Subcutaneous abdominal adipose tissue (tissue), 5 donors: ENCODE data around the gene DNLZ.

ENCODE experiments used
- H3K27ac ChIP-seq: one replicate; pipeline ENCODE4 v1.7.0; 2013; ENCODE audit warnings: low read depth, mild to moderate bottlenecking, inconsistent platforms, low read length, moderate library complexity
- H3K27me3 ChIP-seq, 5 donors: one replicate each; pipeline ENCODE4 v1.7.0; 2013; ENCODE audit warnings: low read length in 5 of 5, inconsistent platforms in 1 of 5; ENCODE audit not compliant: control insufficient read depth in 5 of 5, insufficient read depth in 4 of 5
- H3K36me3 ChIP-seq, 5 donors: one replicate each; pipeline ENCODE4 v1.7.0; 2013; ENCODE audit warnings: low read length in 5 of 5; ENCODE audit not compliant: control insufficient read depth in 5 of 5, insufficient read depth in 5 of 5
- H3K4me1 ChIP-seq, 5 donors: one replicate each; pipeline ENCODE4 v1.7.0; 2013; ENCODE audit warnings: low read length in 5 of 5, mild to moderate bottlenecking in 3 of 5, moderate library complexity in 1 of 5; ENCODE audit not compliant: control insufficient read depth in 5 of 5, insufficient read depth in 5 of 5
- H3K4me3 ChIP-seq, 5 donors: one replicate each; pipeline ENCODE4 v1.7.0; 2013; ENCODE audit warnings: low read length in 5 of 5, low read depth in 1 of 5
- H3K9ac ChIP-seq, 5 donors: one replicate each; pipeline ENCODE4 v1.7.0; 2013; ENCODE audit warnings: low read length in 5 of 5, mild to moderate bottlenecking in 4 of 5, moderate library complexity in 3 of 5
- H3K9me3 ChIP-seq, 5 donors: one replicate each; pipeline ENCODE4 v1.7.0; 2013; ENCODE audit warnings: low read length in 5 of 5; ENCODE audit not compliant: control insufficient read depth in 5 of 5
- donor health status: healthy.
- donor health status: healthy.
- donor health status: healthy.
- donor health status: healthy.
- donor health status: healthy.

The DNLZ gene

DNA sequence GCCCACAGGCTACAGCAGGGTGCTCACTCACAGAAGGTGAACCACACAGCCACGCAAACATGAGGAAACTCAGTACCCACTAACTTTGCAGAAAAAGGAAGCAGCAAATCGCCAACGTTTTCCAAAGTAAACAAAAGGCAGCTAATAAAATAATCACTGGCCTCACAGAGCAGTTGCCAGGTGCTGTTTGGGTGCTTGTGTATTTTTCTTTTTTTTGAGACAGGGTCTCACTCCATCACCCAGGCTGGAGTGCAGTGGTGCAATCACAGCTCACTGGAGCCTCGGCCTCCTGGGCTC lies 32.6 kb upstream of the DNLZ start:
- Histone ChIP-seq H3K4me3 (no peak overlapping the region), H3K36me3 (peaks cover 0 to 67% (median 50%) of the 10 kb centered on the region in 5 donors), H3K27ac (no peak overlapping the region), H3K9me3 (no peaks in the 10 kb centered on the region), H3K27me3 (no peaks in the 10 kb centered on the region), H3K9ac (no peak overlapping the region), H3K4me1 (peaks cover 9 to 52% (median 44%) of the 10 kb centered on the region in 5 donors)

DNA sequence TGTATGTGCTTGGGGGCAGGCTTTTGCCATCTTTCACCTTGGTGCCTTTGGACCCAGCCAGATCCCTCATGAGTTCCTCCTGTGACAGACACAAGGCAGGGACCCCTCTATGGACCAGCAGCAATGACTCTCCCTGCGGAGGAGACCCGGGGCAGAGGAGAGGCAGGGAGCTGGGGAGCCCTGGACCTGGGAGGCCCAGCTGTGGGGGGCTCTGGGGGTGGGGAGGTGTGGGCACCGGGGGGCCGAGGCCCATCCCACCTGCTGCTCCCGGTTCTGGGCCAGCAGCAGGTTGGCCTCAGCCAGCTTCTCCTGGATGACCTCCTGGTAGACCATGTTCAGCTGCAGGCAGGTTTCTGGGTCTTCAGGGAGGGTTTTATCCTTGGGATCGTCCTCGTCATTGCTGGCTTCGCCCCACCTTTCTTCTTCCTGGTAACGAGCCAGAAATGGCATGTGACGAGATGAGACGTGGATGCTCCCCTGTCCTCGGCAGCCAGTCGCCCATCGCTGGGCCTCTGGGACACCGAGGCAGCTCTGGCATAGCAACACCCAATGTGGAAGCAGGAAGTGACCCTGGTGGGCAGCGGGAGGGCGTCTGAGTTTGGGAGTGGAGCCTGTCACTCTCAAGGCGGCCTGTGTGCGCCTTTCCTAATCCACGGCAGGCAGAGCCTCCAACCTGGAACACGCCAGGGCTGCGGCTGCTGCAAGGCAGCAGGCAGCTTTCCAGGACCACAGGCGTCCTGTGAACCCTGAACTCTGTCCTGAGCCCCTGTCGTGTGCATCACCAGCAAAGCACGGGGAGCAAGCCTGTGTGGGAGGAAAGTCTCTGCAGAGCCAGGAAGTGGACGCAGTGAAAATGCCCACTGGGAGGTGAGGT lies 32.0 kb upstream of the DNLZ start:
- Histone ChIP-seq H3K27me3 (no peaks in the 10 kb centered on the region), H3K4me3 (no peak overlapping the region), H3K27ac (no peak overlapping the region), H3K9ac (no peak overlapping the region), H3K9me3 (no peaks in the 10 kb centered on the region), H3K36me3 (peaks cover 0 to 69% (median 51%) of the 10 kb centered on the region in 5 donors), H3K4me1 (peaks cover 9 to 50% (median 42%) of the 10 kb centered on the region in 5 donors)

DNA sequence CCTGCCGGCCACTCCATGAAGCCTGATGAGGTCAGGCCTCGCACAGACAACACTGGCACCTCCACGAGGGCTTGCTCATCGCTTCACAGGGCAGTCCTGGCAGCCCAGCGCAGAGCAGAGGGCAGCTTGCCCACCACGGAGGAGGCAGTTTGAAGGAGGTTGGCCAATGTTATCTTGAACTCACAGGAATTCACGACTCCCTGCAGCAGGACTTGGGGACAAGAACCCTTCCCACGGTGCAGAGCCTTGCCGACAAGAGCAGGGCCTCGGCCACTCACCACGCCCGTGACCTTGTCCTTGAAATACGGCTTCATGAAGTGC lies 31.4 kb upstream of the DNLZ start:
- Histone ChIP-seq H3K4me1 (peaks cover 9 to 45% (median 37%) of the 10 kb centered on the region in 5 donors), H3K36me3 (peaks cover 0 to 71% (median 51%) of the 10 kb centered on the region in 5 donors), H3K4me3 (no peak overlapping the region), H3K9ac (no peak overlapping the region), H3K9me3 (no peaks in the 10 kb centered on the region), H3K27me3 (no peaks in the 10 kb centered on the region), H3K27ac (no peak overlapping the region)

DNA sequence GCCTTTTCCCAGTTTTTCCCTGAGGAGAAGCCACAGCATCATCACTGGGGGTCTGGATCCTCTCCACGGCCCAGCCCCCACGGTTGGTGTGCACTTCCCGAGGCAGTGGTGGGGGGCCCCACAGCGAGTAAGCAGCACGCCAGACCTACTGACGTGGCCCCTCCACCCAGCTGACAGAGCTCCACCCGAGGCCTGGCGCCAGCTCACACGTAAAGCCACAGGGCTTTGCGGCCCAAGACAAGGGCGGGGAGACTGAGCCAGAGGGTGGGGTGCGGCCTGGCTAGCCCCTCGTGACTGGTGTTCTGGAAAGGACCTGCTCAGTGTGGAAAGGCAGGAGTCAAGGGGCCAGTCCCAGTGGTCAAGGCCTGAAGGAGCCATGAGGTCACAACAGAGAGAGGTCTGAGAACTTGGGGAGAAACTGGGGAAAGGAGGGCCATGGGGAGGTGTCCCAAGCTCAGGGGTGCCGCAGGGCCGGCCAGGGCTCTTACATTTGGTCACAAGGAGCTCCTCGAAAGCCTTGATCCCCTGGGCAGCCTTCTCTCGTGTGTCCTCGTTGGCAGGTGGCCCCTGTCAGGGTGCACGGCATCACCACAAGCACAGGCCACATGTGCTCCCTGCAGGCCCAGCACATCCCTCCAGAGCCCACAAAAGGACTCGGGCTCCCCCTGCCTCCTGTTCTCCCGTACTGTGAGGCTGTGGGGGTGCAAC lies 30.9 kb upstream of the DNLZ start:
- peaks cover 0 to 76% (median 57%) of the 10 kb centered on the region in 5 donors for H3K36me3 ChIP-seq
- H3K4me3 ChIP-seq = no peak overlapping the region
- H3K27me3 ChIP-seq = no peaks in the 10 kb centered on the region
- peaks cover 9 to 41% (median 35%) of the 10 kb centered on the region in 5 donors for H3K4me1 ChIP-seq
- H3K9me3 ChIP-seq = no peaks in the 10 kb centered on the region
- no peak overlapping the region for H3K27ac ChIP-seq
- H3K9ac ChIP-seq = no peak overlapping the region

DNA sequence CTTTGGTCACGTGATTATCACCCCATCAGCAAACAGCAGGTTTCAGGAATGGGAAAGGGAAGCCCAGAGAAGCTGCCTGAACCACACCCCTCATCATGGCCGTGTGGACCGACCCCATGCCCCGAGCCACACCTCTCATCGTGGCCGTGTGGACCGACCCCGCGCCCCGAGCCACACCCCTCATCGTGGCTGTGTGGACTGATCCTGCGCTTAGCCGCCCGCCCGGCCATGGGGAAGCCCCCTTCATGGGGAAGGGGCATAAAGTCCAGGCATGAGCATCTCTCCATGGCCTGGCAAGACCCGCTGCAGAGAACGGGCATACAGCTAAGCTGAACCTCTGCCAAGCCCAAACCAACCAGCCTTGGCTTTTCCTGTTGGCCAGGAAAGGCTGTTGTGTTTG lies 30.0 kb upstream of the DNLZ start:
- no peaks in the 10 kb centered on the region for H3K9me3 ChIP-seq
- peak overlapping the region in 2 of 5 donors; percentile 26 to 30 for H3K9ac ChIP-seq
- no peaks in the 10 kb centered on the region for H3K27me3 ChIP-seq
- H3K4me3 ChIP-seq = no peak overlapping the region
- H3K36me3 ChIP-seq = peaks cover 0 to 85% (median 66%) of the 10 kb centered on the region in 5 donors
- peaks cover 4 to 31% (median 26%) of the 10 kb centered on the region in 5 donors for H3K4me1 ChIP-seq
- H3K27ac ChIP-seq = no peak overlapping the region

DNA sequence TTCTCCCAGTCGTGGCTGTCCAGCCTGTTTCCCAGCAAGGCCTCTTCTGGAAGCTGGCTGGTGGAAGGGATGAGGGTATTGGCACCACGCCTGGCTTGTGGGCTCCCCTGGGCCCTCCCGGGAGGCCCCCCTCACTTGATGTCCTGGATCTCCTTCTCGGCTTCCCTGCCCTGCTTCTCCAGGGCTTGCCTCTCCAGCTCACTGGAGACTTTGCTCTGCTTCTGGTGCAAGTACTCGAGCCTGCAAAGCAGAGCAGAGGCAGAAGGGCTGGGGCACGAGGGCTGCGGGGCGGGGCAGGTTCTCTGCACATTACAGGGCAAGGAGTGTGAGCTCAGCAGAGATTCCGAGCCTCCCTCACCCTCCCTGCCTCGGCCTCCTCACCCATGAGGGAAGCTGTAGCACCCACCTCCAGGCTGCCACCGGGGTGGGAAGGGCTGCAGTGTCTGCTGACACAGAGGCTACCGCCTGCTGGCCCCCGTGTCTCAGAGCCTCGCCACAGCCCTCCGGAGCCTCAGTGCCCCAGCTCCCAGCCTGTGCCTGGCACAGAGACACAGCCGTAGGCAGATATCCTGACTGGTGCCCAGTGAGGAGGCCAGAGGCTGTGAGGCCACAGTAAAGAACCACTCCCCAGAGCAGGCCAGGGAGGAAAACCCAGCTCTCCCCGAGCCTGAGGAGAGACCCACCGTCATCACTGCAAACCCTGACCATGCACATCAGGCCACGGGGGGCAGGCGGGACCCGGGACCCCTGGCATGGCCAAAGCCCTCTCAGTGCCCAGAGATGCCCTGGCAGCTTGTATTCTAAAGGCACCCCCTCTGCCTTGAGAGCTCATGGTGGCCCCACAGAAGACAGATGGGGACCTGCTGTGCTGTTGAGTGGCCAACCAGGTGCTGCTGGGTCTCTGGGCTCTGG lies 29.2 kb upstream of the DNLZ start:
- Histone ChIP-seq H3K9ac (peak overlapping the region in 2 of 5 donors; percentile 26 to 30), H3K36me3 (peaks cover 0 to 89% (median 73%) of the 10 kb centered on the region in 5 donors), H3K4me1 (peaks cover 4 to 28% (median 23%) of the 10 kb centered on the region in 5 donors), H3K27me3 (no peaks in the 10 kb centered on the region), H3K27ac (no peak overlapping the region), H3K9me3 (no peaks in the 10 kb centered on the region), H3K4me3 (no peak overlapping the region)

DNA sequence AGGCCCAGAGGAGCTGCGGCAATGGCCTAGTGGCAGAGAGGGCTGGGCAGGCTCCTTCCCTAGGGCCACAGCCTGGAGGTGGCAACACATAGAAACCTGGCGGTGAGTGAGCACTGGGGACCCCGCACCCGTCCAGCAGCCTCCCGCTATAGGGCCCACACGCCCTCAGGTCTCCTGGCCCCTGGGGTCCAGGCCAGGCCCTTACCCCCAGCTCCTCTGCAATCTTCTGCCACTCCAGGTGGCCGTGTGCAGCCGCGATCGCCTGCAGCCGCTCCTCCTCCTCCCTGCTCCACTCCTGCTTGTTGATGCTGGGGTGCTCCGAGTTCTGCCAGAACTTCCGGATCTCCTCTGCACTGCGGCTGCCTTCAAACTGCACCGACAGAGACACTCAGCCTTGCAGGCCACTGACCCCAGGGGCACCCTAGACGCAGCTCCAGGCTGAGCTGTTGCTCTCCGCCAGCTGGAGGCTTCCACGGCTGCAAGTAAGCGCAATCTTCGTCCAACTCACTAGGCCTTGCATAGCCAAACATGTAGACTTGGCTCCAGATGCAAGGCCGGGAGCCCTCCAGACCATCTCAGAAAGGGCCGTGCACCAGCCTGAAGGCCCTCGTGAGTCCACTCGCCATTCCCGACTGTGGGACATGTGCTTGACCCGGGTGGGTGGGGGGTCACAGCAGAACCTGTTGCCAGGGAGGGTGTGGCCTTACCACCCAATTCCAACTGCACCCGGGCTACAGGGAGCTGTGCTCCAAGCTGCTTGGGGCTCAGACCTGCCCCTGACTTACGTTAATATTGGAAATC lies 28.4 kb upstream of the DNLZ start:
- Histone ChIP-seq H3K4me3 (no peak overlapping the region), H3K27ac (no peak overlapping the region), H3K9ac (no peak overlapping the region), H3K36me3 (peaks cover 0 to 92% (median 77%) of the 10 kb centered on the region in 5 donors), H3K9me3 (no peaks in the 10 kb centered on the region), H3K27me3 (no peaks in the 10 kb centered on the region), H3K4me1 (peaks cover 4 to 28% (median 23%) of the 10 kb centered on the region in 5 donors)

DNA sequence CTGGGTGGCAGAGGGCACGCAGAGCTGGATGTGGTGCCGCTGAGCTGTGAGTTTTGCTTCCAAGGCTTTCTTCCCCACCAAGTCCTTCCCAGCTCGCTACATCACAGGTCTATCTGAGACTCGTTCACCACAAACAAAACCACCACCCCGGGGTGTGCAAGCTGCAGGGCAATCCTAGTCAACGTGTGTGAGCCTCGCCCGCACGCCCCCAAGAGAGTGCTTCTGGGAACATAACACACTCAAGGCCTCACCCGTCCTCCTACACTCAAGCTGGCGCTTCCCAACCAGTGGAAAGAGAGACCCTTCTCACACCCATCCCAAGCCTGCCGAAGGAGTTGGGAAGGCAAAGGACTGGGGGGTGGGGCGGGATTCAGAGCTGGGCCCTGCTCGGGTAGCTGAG lies 25.9 kb upstream of the DNLZ start:
- no peak overlapping the region for H3K4me3 ChIP-seq
- H3K36me3 ChIP-seq = peaks cover 0 to 88% (median 63%) of the 10 kb centered on the region in 5 donors
- no peak overlapping the region for H3K27ac ChIP-seq
- H3K9me3 ChIP-seq = no peaks in the 10 kb centered on the region
- peaks cover 4 to 28% (median 23%) of the 10 kb centered on the region in 5 donors for H3K4me1 ChIP-seq
- no peaks in the 10 kb centered on the region for H3K27me3 ChIP-seq
- no peak overlapping the region for H3K9ac ChIP-seq

DNA sequence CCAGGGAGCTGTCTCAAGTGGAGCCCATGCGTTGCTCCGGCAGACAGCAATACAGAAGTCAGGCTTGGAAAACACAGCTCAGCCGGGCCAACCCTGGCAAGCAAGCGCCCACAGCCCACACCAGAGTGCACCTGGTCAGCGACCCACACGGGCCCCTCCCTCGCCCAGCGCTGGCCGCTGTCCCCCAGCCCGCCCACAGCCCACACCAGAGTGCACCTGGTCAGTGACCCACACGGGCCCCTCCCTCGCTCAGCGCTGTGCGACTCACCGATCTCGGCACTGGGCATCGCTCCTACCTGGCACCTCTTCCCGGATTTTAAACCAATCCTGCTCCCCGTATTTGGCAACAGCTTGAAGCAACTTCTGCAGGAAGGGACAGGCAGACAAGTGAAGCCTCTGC lies 23.7 kb upstream of the DNLZ start:
- Histone ChIP-seq H3K27me3 (no peaks in the 10 kb centered on the region), H3K4me3 (no peak overlapping the region), H3K4me1 (peaks cover 0 to 10% (median 8%) of the 10 kb centered on the region in 5 donors), H3K36me3 (peaks cover 0 to 88% (median 70%) of the 10 kb centered on the region in 5 donors), H3K9me3 (no peaks in the 10 kb centered on the region), H3K27ac (no peak overlapping the region), H3K9ac (no peak overlapping the region)
